GM21619 (cell line): Measurements from ENCODE around the gene GAS1.

ENCODE experiments used
- ATAC-seq: cut with Tn5 transposase; IDR thresholded peaks from one replicate; pipeline ENCODE4 v1.9.1; 2021; ENCODE audit not compliant: unreplicated experiment

Gene GAS1

DNA sequence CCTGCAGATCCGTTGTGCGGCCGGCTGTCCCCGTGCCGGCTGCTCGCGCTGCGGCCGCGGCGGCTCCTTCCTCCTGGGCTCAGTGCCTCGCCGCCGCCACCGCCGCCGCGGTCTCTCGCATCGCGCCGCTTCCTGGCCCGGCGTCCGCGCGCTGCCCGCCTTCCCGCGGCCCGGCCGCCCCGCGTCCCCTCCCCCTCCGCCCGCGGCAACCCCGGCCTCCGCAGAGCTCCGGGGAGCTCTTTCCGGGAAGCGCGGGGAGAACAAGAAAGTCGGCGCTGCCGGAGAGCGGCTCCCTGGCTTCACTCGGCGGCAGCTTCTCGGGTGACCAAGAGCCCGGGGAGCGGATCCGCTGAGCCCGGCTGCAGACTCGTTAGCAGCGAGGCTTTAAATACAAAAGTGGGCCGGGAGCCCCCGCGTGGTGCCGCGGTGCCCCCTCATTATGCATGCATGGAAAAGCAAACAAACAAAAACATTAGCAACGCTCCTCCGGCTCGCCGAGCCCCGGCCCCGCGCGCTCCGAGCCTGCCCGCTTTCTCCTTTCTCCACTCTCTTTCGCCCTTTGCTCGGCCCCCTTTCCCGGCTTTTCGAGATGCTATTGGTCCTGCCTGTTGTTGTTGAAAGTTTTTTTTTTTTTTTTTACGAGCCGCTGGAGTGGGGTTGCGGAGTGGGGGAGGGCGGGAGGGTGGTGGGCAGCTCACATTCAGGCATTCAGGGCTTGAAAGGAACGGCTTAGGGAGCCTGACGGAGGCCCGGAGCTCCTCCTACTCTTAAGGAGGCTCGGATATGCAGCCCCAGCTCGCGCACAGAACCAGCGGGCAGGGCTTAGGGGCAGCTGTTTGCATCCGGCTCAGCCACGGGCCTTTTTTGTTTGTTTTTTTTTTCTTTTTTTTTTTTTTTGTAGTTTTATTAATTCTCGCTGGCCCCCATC is at the start of gene GAS1:
Gene GAS1, minus strand, starts transcription at position 361 of the 928 bp plus-strand sequence. CDS start 727 bp downstream, outside the sequence.
- peak; percentile 47 for ATAC-seq

GRCh38 chr9:86994231-86994630 is 46.9 kb upstream of the GAS1 start:
- ATAC-seq, result no peak

GRCh38 chr9:86993830-86994229 is 46.5 kb upstream of the GAS1 start:
- no peak for ATAC-seq

DNA sequence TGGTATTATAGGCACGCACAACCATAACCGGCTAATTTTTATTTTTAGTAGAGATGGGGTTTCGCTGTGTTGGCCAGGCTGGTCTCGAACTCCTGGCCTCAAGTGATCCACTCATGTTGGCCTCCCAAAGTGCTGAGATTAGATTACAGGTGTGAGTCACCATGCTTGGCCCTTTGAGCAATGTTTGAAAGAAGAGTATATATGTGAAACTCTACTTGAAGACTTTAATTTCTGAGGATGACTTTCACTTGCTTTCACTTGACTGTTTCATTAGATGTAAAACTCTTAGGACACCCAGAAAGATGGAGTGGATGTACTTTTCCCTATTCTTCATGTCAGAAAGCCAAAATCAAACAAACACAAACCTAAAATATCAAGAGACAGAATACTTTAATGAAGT is 43.8 kb upstream of the GAS1 start:
- ATAC-seq, result no peak

DNA sequence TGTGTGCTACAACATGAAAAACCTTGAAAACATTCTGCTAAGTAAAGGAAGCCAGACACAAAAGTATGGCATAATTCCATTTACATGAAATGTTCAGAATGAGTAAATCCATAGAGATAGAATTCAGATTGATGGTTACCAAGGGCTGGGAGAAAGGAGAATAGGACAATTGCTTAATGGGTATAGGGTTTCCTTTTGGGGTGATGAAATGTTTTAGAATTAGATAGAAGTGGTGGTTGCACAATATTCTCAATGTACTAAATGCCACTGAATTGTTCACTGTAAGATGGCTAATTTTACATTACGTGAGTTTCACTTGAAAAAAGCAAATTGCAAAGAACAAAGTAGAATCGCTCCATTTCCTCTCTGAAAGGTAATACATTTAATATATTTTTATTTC is 43.0 kb upstream of the GAS1 start:
- ATAC-seq, result no peak

- no peak for ATAC-seq
These were observed 40.6 kb upstream of the GAS1 start for GRCh38 chr9:86987900-86988299.

GRCh38 chr9:86985132-86985647 is 37.9 kb upstream of the GAS1 start:
- no peak for ATAC-seq

DNA sequence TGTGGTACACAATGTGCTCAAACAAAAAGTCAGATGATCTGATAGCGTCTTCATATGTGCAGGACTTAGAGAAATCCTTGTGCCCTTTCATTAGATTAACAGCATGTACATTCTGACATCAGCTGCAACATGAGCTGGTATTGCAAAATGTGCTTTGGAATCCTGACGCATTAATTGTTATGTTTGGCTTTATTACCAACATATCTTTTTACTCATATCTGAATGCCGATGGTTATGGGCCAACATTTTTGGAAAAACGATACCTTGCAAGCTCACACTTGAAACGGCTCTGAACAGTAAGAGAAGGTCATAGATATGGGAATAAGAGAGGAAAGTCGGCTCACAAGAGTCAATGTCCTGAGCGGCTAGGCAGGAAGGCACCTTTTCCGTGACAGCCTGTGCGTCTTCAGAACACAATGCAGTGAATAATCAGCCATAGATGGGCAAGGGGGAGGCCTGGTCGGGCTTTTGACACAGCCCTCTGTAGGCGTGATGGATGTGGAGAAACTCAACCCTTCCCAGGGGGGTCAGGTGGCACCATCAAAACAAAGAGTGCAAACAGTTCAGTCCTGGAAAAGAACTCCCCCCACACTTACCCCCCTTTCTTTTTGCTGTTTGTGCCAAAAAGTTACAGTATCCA is 36.4 kb upstream of the GAS1 start:
- ATAC-seq, result no peak

DNA sequence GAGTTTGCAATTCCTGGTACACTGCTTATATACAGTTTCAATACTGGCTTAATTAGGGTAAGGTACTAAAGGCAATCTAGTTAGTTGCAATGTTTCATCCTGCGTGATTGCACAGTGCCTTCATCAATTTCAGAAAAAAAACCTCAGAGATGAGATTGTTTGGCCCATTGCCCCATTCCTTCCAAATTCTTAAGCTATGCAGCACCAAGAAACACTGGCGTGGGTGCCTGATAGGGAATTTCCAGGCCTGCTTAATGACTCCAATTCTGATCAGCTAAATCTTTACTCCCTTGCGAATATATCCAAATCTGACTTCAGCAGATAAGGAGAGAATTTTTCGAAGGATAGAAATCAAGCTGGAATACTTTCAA is 35.9 kb upstream of the GAS1 start:
- no peak for ATAC-seq

DNA sequence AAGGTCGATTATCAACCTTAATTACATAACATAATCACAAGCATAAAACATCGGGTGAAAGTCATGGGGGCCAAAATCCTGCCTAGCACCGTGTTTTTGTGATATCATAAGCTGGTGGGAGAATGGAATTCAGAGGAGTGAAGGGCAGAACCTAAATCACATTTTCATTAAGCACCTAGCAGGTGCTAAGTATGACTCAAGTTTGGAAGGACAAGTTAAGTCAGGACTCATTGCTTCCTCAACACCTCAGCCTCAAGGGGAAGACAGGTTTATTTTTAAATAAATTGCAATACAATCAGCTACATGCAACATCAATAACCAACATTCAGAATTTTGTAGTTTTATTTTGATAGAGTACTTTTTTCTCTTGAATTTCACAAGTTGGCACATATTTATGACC is 33.5 kb upstream of the GAS1 start:
- ATAC-seq, result no peak

GRCh38 chr9:86979657-86980056 is 32.4 kb upstream of the GAS1 start:
- ATAC-seq, result no peak

GRCh38 chr9:86978922-86979474 is 31.7 kb upstream of the GAS1 start:
- no peak for ATAC-seq

- no peak for ATAC-seq
These were observed 31.1 kb upstream of the GAS1 start for GRCh38 chr9:86978413-86978812.

- ATAC-seq, result no peak
These were observed 30.0 kb upstream of the GAS1 start for GRCh38 chr9:86977205-86977835.

DNA sequence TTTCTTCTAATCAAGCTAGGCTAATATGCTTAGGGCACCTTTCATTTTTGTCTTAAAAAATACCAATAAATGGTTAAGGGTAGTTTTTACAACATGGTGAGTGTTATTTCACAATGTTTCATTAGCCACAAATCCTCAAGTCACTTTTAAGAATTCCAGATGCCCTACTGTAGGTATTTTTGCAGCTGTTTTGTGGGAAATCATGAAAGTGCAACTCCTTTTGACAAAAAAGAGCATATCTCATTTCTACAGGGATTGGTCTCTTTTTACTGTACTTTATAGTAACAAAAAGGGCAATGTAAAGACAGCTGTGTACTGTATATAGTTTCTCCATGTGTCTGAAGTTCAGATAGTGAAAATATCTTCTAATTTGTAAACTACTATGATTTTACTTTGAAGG is 28.3 kb upstream of the GAS1 start:
- ATAC-seq, result no peak

DNA sequence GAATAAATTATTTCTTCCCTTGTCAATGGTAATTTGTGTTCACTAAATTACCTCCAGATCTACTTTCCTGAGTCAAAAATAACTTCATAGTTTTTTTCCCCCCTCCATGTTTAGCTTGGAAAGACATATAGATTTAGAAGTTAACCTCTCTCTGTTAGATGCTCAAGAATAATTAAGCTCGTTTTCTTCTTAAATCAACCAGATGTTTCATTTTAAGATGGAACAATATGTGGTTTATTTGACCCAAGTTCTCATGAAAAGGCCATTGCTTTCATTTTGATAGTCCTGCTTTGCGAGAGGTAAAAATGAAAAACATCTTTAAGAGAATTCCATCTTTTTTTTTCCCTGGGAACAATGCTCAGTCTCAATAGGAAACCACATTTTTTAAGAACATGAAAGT is 27.7 kb upstream of the GAS1 start:
- ATAC-seq, result no peak

DNA sequence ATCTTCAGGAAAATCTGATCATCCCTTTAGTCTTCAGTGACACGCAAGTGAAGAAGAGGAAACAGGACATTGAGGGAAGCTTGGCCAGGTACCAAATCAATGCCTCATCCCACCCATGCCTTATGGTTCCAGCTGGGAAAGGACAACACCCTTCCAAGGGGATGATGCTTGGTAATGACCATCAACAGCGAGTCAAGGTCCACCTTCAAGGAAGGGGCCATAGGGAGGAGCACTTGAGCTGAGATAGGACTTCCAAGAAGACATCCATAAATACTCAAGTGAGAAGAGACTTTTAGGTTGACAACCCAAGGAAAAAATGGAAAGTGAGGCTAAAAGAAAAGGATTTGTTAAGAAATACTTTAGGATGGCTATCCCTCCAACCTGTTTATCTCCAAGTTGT is 27.1 kb upstream of the GAS1 start:
- ATAC-seq, result no peak

DNA sequence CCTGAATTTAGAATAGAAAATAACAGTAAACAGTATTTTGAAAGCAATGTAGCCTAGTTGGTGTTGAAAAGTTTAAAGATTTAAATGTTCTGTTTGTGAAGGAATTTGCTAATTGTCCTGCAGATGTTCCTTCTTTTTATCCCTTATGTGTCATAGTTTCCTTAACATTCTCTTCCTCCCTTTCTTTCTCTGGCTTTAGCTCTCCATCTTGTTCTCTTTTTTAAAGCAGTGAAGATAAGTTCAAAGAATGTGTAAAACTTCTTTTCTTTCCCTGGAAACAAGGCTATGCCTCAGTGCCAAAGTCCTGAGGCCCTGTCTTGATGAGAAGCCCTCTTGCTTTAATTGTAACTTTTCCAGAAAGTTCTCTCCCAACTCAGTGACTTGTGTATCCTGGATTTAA is 24.4 kb upstream of the GAS1 start:
- no peak for ATAC-seq

- no peak for ATAC-seq
These were observed 21.1 kb upstream of the GAS1 start for GRCh38 chr9:86968258-86968920.

DNA sequence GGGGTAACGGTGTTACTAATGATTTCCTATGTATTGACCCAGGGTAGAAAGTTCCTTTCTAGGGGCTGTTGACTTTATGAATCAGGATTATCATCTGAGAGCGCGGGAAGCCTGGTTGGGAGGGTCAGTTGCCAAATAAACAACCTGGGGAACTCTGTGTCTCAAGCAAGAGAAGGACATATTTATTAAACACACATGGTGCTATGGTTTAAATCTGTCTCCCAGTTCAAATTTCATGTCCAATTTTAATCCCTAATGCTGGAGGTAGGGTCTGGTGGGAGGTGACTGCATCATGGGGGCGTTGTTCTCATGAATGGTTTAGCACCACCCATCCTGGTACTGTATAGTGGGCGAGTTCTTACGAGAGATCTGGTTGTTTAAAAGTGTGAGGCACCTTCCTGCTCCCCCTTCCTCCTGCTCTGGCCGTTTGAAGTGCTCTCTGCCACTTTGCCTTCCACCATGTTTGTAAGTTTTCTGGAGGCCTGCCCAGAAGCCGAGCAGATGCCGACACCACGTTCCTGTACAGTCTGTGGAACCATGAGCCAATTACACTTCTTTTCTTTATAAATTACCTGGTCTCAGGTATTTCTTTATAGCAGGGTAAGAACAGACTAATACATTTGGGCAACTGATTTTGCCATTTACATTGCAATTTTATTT is 19.7 kb upstream of the GAS1 start:
- no peak for ATAC-seq
